GM19023 (cell line): ENCODE data around the gene CACNA2D3.
"Not testable (repeated sequence)": the region's sequence is repeated elsewhere in the genome, so short reads cannot be mapped to it uniquely, and the experiment has no call there.

Source experiments
- ATAC-seq: cut with Tn5 transposase; IDR thresholded peaks from one replicate; pipeline ENCODE4 v1.9.1; 2021; ENCODE audit warnings: mild to moderate bottlenecking, moderate library complexity; ENCODE audit not compliant: unreplicated experiment

Gene CACNA2D3

GRCh38 chr3:54434756-54435155, 312.4 kb downstream of the CACNA2D3 start:
- ATAC-seq, result no peak

GRCh38 chr3:54437271-54437670, 314.9 kb downstream of the CACNA2D3 start:
- no peak for ATAC-seq

GRCh38 chr3:54443561-54444161, 321.3 kb downstream of the CACNA2D3 start:
- ATAC-seq, result no peak

- no peak for ATAC-seq
These were observed 323.3 kb downstream of the CACNA2D3 start for GRCh38 chr3:54445630-54446029.

- ATAC-seq, result no peak
These were observed 325.1 kb downstream of the CACNA2D3 start for GRCh38 chr3:54447427-54447826.

- no peak for ATAC-seq
These were observed 332.5 kb downstream of the CACNA2D3 start for GRCh38 chr3:54454806-54455205.

- ATAC-seq, result no peak
These were observed 336.0 kb downstream of the CACNA2D3 start for GRCh38 chr3:54458357-54458756.

- ATAC-seq, result not testable (repeated sequence)
These were observed 342.2 kb downstream of the CACNA2D3 start for GRCh38 chr3:54464554-54464953.

GRCh38 chr3:54476891-54477290, 354.5 kb downstream of the CACNA2D3 start:
- ATAC-seq, result no peak

- no peak for ATAC-seq
These were observed 359.4 kb downstream of the CACNA2D3 start for GRCh38 chr3:54481606-54482365.

GRCh38 chr3:54484334-54484733, 362.0 kb downstream of the CACNA2D3 start:
- ATAC-seq, result no peak

GRCh38 chr3:54486317-54486716, 364.0 kb downstream of the CACNA2D3 start:
- no peak for ATAC-seq

GRCh38 chr3:54488297-54488696, 365.9 kb downstream of the CACNA2D3 start:
- no peak for ATAC-seq

- ATAC-seq, result no peak
These were observed 371.9 kb downstream of the CACNA2D3 start for GRCh38 chr3:54494209-54494608.

GRCh38 chr3:54506603-54507002, 384.3 kb downstream of the CACNA2D3 start:
- no peak for ATAC-seq

GRCh38 chr3:54507876-54508460, 385.6 kb downstream of the CACNA2D3 start:
- no peak for ATAC-seq

- ATAC-seq, result no peak
These were observed 388.2 kb downstream of the CACNA2D3 start for GRCh38 chr3:54510506-54510905.

GRCh38 chr3:54511766-54512365, 389.5 kb downstream of the CACNA2D3 start:
- no peak for ATAC-seq

GRCh38 chr3:54514006-54514405, 391.7 kb downstream of the CACNA2D3 start:
- ATAC-seq, result no peak

GRCh38 chr3:54514416-54514815, 392.1 kb downstream of the CACNA2D3 start:
- ATAC-seq, result no peak

- no peak for ATAC-seq
These were observed 393.3 kb downstream of the CACNA2D3 start for GRCh38 chr3:54515441-54516213.
